ENCODE measurements around the gene ECM2. TPM values are rescaled to one million over a fixed set of nuclear protein-coding genes. Genes with fewer than 3 reads are reported as not detected.
"Not testable (repeated sequence)": the region's sequence is repeated elsewhere in the genome, so short reads cannot be mapped to it uniquely, and the experiment has no call there.

ECM2 gene
- total RNA-seq, result 10 to 100 TPM; 27.6 to 46.1 TPM
- long read RNA-seq, donor 1, partial matches to known transcripts, result 6 of 8 reads
- long read RNA-seq, donor 1, other reads (novel, unspliced or antisense), result 2 of 8 reads
- long read RNA-seq, donor 2, partial matches to known transcripts, result 3 of 9 reads
- long read RNA-seq, donor 2, other reads (novel, unspliced or antisense), result 3 of 9 reads

DNA sequence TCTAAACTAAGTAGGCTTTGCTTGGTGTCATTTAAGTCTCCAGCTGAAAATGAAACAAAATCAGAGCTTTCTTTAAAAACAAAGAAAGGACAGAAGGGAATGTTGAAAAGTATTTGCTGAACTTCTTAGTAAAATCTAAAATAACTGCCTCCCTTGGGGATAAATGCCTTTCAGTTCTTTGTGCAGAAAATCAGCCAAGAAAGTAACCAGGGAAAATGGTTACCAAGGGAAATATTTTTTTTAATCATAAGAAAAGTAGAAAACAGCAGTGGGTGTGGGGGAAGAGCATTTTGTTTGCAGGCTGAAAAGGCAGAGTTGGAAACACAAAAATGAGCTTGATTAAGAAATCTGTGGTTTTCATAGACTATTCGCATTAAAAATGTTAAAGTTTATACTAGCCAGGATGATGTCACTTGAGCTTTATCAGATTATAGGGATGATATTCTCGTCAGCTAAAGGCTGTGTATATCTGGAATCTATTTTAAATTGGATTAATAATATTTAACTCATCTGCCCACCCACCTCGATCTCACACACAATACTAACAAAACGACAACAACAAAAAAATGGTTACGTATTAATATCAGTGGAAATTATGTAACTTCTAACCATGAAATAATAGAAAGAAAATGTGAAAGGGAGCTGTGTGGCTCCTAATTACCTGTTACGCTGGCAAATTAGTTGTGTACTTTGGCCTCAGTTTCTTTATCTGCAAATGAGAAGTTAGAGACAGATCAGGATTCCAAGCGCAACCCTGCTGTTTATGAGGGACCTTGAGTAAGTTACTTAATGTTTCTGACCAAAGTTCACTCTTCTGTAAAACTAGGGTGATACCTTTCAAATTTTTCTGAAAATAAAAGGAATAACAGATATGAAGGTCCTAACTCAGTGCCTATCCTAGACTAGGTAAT, at the start of gene ECM2:
Gene ECM2, minus strand, starts transcription at position 51 of the 911 bp plus-strand sequence. CDS start 13,124 bp downstream, outside the sequence.
- no peak for DNase-seq (ENCODE audit: low spot score)
- intact Hi-C loops (cut with DNase I), result no loop called here

DNA sequence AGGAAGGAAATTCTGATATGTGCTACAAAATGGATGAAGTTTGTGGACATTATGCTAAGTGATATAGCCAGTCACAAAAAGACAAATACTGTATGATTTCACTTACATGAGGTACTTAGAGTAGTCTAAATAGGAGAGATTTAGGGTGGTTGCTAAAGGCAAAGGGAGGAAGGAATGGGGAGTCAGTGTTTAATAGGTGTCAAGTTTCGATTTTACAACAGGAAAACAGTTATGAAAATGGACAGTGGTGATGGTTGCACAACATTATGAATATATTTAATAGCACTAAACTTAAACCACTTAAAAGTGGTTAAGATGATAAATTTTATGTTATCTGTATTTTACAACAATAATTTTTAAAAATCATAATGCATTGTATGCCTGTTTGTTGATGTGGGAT, 40.4 kb upstream of the ECM2 start:
- intact Hi-C loops (cut with DNase I), result no loop called here
- DNase-seq (ENCODE audit: low spot score), result no peak

DNA sequence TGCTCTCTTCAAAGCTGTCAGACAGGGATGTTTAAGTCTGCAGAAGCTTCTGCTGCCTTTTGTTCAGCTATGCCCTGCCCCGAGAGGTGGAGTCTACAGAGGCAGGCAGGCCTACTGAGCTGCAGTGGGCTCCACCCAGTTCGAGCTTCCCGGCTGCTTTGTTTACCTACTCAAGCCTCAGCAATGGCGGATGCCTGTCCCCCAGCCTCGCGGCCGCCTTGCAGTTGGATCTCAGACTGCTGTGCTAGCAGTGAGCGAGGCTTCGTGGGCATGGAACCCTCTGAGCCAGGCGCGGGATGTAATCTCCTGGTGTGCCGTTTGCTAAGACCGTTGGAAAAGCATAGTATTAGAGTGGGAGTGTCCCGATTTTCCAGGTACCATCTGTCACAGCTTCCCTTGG, 37.8 kb upstream of the ECM2 start:
- intact Hi-C loops (cut with DNase I); DNase-seq (ENCODE audit: low spot score): not testable (repeated sequence)

DNA sequence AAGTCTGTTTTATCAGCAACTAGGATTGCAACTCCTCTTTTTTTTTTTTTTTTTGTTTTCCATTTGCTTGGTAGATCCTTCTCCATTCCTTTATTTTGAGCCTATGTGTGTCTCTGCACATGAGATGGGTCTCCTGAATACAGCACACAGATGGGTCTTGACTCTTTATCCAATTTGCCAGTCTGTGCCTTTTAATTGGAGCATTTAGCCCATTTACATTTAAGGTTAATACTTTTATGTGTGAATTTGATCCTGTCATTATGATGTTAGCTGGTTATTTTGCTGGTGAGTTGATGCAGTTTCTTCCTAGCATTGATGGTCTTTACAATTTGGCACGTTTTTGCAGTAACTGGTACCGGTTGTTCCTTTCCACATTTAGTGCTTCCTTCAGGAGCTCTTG, 36.1 kb upstream of the ECM2 start:
- intact Hi-C loops (cut with DNase I); DNase-seq (ENCODE audit: low spot score): not testable (repeated sequence)

DNA sequence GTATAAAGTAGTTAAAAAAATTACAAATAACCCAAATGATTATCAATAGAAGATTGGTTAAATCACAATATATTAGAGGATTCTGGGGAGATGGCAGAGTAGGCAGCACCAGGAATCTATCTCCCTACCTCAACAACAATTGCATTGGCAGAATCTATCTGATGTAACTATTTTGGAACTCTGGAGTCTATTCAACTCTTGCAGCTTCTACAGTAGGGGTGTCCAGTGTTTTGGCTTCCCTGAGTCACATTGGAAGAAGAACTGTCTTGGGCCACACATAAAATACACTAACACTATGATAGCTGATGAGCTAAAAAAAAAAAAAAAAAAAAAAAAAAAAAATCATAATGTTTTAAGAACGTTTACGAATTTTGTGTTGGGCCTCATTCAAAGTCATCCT, 29.2 kb upstream of the ECM2 start:
- DNase-seq (ENCODE audit: low spot score), result no peak
- intact Hi-C loops (cut with DNase I), result no loop called here

DNA sequence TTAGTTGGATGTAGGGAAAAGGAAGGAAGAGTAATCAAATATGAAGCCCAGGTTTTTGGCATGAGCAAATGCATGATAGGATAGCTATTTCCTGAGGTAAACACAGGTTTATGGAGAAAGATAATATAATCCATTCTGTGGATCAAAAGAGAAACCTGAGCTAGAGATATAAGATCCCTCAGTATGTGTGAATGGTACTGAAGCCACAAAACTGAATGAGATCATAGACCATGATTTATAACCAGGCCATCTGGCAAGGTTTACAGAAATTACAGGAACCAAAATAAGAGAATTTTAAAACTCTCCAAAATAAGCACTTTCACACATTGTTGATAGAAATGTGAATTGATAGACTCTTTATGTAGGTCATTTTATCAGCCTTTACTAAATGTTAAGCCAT, 28.7 kb upstream of the ECM2 start:
- intact Hi-C loops (cut with DNase I), result no loop called here
- no peak for DNase-seq (ENCODE audit: low spot score)

DNA sequence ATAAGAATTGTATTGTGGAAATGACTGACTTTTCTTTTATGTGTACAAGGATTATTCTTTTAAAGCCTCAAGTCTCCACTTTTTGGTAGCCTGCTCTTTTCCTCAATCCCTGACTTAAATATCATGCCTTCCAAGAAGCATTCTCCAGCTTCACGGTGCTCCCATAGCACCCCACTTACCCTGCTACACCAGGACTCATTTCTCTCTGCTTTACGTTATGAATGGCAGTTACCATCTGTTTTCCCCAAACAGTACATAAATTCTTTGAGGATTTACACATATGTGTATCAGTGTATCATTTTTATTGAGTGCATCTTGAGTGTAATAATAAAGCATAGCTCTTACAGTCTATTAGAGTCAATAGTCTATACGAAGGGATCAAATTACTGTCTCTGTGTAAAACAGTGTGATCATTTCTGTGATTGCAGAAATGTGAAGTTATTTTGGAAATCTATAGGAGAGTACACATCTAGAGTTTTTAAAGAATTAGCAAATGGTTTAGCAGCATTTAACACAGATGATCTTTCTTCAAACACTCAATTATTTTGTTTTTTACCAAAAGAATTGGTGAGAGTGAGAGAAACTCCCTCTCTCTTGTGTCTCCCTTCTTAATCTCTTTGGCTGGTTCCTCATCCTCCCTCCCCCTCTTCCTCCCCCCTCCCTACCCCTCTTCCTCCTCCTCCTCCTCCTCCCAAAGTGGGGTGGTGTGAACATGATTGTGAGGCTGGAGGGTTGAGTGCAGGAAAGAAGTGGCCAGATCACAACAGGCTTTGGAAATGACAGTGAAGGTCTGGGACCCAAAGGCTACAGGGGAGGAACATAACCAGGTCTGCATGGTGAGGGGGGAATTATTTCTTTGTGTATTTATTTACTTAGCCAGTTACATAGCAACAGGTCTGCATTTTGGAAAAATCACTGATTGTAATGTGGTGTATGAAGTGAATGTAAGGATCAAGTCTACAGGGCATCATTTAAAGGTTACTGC, 27.6 kb upstream of the ECM2 start:
- no peak for DNase-seq (ENCODE audit: low spot score)
- intact Hi-C loops (cut with DNase I), result no loop called here

DNA sequence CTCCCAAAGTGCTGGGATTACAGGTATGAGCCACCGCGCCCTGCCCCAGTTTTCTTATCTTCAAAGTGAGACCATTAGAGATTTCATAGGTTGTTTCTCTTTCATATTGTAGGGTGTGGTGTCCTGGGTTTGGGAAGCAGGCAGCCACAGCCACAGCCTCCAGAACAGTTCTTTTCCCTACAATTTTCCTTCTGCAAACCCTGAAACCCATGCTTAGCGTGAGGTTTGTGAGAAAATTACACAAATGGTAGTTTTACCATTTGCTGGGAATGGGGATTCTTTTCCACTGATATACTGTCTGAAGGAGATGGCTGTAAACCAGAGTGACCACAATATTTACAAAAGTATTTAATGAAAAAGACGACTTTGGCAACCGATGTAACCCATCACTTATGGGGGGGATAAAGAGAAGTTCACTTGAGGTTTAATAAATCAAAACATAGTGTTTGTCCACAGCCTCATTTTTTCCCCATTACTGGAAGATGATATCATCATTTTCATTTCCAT, 26.7 kb upstream of the ECM2 start:
- intact Hi-C loops (cut with DNase I), result no loop called here
- DNase-seq (ENCODE audit: low spot score), result no peak

DNA sequence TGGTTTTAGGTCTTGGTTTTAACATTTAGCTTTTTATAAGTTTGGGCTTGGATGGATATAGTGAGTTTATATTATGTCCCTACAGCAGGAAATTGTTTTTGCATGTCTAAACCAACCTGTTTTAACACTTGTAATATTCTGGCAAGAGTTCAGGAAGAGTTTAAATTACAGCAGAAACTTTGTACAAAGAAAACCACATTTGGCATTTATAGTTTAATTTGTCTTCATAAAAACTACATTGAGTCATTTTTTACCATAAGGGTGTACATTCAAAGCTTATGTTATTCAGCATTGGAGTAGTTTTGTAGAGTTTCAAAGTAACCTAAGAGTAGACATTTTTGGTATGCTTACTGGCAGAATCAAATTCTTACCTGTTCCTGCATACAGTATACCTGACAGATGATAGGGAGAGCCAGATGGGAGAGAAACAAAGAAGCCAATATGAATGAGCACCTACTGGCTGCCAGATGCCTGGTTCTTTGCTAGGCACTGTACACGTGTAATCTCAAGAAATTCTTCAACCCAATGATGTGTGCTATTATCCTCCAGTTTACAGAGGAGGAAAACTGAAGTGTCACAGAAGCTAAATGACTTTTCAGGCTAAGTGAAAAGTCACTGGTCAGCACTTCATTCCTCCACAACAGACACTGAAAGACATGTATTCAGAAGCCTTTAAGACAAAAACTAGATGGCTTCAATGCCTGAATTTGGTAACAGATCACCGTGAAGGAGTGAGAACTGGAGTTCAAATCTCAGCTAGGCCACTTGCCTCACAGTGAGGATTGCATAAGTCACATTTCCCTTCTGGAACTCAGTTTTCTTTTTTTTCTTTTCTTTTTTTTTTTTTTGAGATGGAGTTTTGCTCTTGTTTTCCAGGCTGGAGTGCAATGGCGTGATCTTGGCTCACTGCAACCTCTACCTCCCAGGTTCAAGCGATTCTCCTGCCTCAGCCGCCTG, 25.9 kb upstream of the ECM2 start:
- intact Hi-C loops (cut with DNase I), result no loop called here
- no peak for DNase-seq (ENCODE audit: low spot score)

DNA sequence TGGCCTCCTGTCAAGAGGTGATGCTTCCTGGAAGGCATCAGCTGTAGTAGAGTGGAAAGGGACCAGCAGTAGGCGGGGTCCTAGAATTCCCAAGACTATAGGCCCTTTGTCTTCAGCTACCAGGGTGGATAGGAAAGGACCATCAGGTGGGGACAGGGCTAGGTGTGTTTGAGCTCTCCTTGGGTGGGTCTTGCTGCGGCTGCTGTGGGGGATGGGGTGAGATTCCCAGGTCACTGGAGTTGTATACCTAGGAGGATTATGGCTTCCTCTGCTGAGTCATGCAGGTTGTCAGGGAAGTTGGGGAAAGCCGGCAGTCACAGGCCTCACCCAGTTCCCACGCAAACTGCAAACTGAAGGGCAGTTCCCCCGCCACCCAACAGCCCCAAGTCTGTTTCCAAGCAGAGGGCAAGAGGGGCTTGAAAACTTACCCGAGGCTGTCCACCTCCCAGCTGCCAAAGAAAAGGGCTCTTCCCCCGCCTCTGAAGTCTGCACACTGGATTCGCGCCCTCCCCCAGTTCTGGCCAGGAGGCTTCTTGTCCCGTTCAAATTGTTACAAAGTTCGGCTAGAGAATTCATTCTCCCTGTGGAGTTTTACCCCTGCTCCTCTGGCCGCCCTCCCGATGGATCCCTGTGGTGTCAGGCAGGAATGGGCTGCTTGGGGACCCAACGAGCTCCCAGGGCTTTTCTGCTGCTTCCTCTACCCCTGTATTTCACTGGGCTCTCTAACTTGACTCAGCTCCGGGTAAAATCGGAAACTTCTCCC, 23.0 kb upstream of the ECM2 start:
- DNase-seq (ENCODE audit: low spot score), result no peak
- intact Hi-C loops (cut with DNase I), result no loop called here

DNA sequence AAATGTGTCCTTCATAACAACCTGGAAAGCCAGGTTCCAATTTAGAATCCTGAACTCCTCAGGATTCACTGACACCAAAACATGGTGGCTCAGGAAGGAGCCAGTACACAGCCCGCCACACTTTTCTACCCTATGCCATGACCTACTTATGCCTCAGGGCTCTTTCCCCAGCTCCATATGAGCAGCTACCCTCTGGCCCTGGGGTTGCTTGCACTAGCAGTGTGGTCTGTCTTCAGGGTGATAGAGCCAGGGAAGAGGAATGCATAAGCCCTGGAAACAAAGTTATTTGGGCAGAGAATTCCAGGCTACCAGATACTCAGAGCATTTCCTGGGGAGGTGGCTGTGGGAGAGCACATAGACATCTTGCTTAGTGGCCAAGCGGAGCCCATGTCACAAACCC, 15.0 kb upstream of the ECM2 start:
- no peak for DNase-seq (ENCODE audit: low spot score)
- intact Hi-C loops (cut with DNase I), result no loop called here

DNA sequence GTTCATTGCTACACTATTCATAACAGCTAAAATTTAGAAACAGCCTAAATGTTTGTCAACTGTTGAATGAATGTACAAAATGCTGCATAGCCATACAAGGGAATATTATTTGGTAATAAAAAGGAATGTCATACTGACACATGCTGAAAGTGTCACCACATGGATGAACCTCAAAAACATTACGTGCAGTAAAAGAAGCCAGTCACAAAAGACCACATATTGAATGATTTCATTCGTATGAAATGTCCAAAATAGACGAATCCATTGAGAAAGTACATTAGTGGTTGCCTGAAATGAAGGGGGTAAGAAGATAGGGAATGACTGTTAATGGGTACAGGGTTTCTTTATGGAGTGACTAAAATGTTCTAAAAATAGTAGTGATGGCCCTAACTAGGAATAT, 11.6 kb upstream of the ECM2 start:
- no peak for DNase-seq (ENCODE audit: low spot score)
- intact Hi-C loops (cut with DNase I), result no loop called here

DNA sequence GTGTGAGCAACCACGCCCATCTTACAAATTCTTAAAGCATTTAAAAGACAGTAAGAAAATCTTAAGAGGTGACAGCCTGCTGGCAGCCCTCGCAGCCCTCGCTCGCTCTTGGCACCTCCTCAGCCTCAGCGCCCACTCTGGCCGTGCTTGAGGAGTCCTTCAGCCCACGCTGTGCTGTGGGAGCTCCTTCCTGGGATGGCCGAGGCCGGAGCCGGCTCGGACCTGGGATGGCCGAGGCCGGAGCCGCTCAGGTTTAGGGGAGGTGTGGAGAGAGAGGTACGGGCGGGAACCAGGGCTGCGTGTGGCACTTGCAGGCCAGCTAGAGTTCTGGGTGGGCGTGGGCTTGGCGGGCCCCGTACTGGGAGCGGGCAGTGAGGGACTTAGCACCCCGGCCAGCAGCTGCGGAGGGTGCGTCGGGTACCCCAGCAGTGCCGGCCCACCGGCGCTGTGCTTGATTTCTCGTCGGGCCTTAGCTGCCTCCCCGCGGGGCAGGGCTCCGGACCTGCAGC, 9.3 kb upstream of the ECM2 start:
- intact Hi-C loops (cut with DNase I), result no loop called here
- DNase-seq (ENCODE audit: low spot score), result no peak

DNA sequence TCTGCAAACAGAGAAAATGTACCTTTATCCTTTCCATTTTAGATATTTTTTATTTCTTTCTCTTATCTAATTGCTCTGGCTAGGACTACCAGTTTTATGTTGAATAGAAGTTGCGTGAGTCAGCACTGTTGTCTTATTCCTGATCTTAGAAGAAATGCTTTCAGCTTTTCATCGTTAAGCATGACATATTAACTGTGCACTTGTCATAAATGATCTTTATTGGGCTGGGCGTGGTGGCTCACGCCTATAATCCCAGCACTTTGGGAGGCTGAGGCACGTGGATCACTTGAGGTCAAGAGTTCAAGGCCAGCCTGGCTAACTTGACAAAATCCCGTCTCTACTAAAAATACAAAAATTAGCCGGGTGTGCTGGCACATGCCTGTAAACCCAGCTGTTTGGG, 8.2 kb upstream of the ECM2 start:
- intact Hi-C loops (cut with DNase I), result no loop called here
- no peak for DNase-seq (ENCODE audit: low spot score)

DNA sequence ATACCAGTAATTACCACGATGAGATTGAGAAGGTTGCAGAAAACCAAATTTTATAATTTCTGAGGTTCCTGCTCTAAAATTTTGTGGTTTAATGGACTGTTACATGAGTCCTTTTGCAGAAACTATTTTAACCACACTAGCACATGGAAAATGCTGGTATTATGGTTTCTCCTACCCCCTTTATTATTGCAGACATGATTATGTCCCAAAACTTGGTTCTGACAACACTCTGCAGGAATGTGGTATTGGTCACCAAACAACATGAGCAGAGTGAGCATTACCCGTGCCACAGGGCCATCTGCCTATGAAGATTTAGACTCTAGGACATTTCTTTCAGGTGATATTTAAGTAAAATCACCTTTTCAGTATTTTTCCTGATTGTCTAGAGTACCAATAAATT, 2.8 kb upstream of the ECM2 start:
- DNase-seq (ENCODE audit: low spot score), result no peak
- intact Hi-C loops (cut with DNase I), result no loop called here

DNA sequence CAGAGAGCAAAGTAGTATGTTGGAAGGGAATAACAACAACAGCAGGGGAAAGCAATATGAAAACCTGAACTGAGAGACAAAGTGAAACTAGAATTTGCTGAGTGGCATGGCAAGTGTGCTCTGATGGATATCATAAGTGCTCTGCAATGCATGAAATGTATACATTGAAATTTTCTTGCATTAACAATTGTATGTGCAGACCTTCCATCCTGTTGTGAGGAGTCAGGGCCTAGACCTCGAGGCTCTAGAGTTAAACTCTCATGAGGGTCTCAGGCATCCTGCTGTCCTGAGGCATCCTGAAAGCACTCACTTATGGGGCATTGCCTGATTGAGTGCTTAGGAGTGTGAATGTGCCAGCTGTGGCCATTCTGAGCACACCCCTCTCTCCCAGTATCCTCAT, 1.1 kb downstream of the ECM2 start:
- DNase-seq (ENCODE audit: low spot score), result no peak
- intact Hi-C loops (cut with DNase I), result no loop called here

DNA sequence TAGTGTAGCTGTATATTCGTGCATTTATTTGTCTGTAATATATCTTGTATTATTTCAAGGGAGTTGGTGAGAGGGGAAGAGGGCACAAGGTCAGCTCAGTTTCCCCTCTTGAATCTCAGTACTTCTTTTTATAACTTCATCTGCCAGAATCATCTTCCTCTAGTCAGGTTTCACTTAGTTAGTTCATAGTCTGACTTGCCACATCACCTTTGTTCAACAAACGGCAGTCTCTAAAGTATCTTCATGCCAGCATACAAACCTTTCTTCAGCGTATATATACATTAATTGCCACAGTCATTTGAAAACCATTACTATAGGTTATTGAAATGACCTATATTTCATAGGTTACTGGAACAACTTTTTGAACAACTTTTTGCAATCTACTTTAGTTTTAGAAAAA, 1.6 kb downstream of the ECM2 start:
- intact Hi-C loops (cut with DNase I), result no loop called here
- DNase-seq (ENCODE audit: low spot score), result no peak

DNA sequence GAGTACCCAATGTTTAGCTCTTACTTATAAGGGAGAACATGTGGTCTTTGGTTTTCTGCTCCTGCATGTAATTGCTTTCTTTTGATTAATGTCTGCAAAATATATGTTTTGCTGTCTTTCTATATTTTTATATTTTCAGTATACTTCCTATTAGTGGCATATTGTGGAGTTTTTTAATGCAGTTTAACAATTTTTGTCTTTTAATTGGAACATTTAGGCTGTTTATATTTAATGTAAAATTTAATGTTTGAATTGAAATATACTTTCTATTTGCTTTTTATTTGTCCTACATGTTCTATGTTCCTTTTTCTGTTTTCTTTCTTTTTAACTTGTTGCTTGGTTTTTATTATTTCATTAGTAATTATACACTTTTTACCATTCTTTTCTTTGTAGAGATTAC, 4.9 kb downstream of the ECM2 start:
- intact Hi-C loops (cut with DNase I), result no loop called here
- DNase-seq (ENCODE audit: low spot score), result no peak

Measured in posterior vena cava (tissue), 2 donors.